HepG2 (cell line): Measurements from ENCODE around the gene FAM90A26. TPM values are rescaled to one million over a fixed set of nuclear protein-coding genes. Genes with fewer than 3 reads are reported as not detected.
"Not testable (repeated sequence)": the region's sequence is repeated elsewhere in the genome, so short reads cannot be mapped to it uniquely, and the experiment has no call there.

Source experiments
- CREB1 ChIP-seq, 2 experiments: fragments of 450-650 bp in 1 of 2; IDR thresholded peaks; 2 replicates each; pipeline ENCODE4 v1.6.1; 2016 to 2017; ENCODE audit warnings: control low read depth in 1 of 2, mild to moderate bottlenecking in 1 of 2, missing compliant biosample characterization in 1 of 2, missing genetic modification characterization in 1 of 2
- GABPB1 ChIP-seq: IDR thresholded peaks from 2 replicates; pipeline ENCODE4 v1.6.1; 2016; ENCODE audit warnings: mild to moderate bottlenecking, missing genetic modification reagents, moderate library complexity, missing compliant biosample characterization
- HNRNPLL ChIP-seq: fragments of 200-400 bp; formaldehyde crosslinking; IDR thresholded peaks from 2 replicates; pipeline ENCODE4 v1.6.1; 2017; ENCODE audit warnings: mild to moderate bottlenecking, low read depth, low read length; ENCODE audit not compliant: poor library complexity, severe bottlenecking
- KLF15 ChIP-seq: sonication (generic); formaldehyde crosslinking; IDR thresholded peaks from 2 replicates; pipeline ENCODE4 v1.8.1; 2023; ENCODE audit warnings: borderline replicate concordance, mild to moderate bottlenecking, inconsistent platforms, missing genetic modification reagents, mixed read lengths
- ZBED4 ChIP-seq: sonication (generic); formaldehyde crosslinking; IDR thresholded peaks from 2 replicates; pipeline ENCODE4 v1.4.0; 2020; ENCODE audit warnings: missing genetic modification reagents, borderline replicate concordance
- ZNF121 ChIP-seq: sonication (generic); formaldehyde crosslinking; IDR thresholded peaks from 2 replicates; pipeline ENCODE4 v1.5.0; 2020; ENCODE audit warnings: mild to moderate bottlenecking, missing genetic modification reagents
- ZNF704 ChIP-seq: sonication (generic); formaldehyde crosslinking; IDR thresholded peaks from 2 replicates; pipeline ENCODE4 v1.8.1; 2023; ENCODE audit warnings: mild to moderate bottlenecking, inconsistent platforms, moderate library complexity, missing genetic modification reagents, borderline replicate concordance
- ZNF784 ChIP-seq: sonication (generic); formaldehyde crosslinking; IDR thresholded peaks from 2 replicates; pipeline ENCODE4 v1.5.1; 2020; ENCODE audit warnings: missing genetic modification reagents, mild to moderate bottlenecking, borderline replicate concordance
- polyA plus RNA-seq, 8 experiments: library from polyadenylated mRNA; depleted of rRNA in 3 of 8; stranded (reverse) in 7 of 8; unstranded in 1 of 8; fragments of >200 nt; fragmentation: Illumina TruSeq in 4 of 8; extraction: Trizol in 4 of 8; gene quantifications; 2 replicates each; pipeline versions ENCODE4 v1.2.1 to v1.2.3, GENCODE V29; 2011 to 2016; ENCODE audit warnings: low read depth in 4 of 8, missing spikeins in 1 of 8, mixed read lengths in 1 of 8; ENCODE audit not compliant: insufficient read depth in 1 of 8
- total RNA-seq, 5 experiments: library from RNA; depleted of rRNA; stranded (reverse); fragments of >200 nt; fragmentation: Illumina TruSeq; extraction: Trizol; gene quantifications; 2 replicates each; pipeline ENCODE4 v1.2.3, GENCODE V29; 2016; ENCODE audit warnings: low read depth in 1 of 5
- TF ChIP-seq, protein P1 (sequence below): IDR thresholded peaks from 2 replicates; pipeline ENCODE4 v1.6.1; 2016; ENCODE audit warnings: missing genetic modification reagents, missing compliant biosample characterization
- TF ChIP-seq, protein P2 (sequence below): fragments of 450-650 bp; IDR thresholded peaks from 2 replicates; pipeline ENCODE4 v1.6.1; 2016
- TF ChIP-seq, protein P3 (sequence below), 2 experiments: sonication (generic) in 1 of 2; formaldehyde crosslinking in 1 of 2; IDR thresholded peaks; 2 replicates each; pipeline versions ENCODE4 v1.5.1 to v1.6.1; 2011 to 2020; ENCODE audit warnings: borderline replicate concordance in 1 of 2, low read depth in 1 of 2, low read length in 1 of 2, mild to moderate bottlenecking in 1 of 2, missing genetic modification reagents in 1 of 2, moderate library complexity in 1 of 2

FAM90A26 gene
- total and polyA plus RNA-seq, 2 of the 13 experiments (the other 11 are each of a cell fraction or from before 2014, with no cell fraction given): not detected

GRCh38 chr4:9152180-9153007, 17.8 kb upstream of the FAM90A26 start (continued):
- TF ChIP-seq ZNF784 (0 out of 2 replicates have a peak, but pooled peaks have one; percentile 4), HNRNPLL (peak; percentile 55), CREB1 (CRISPR knock-in tag; IDR thresholded peaks at IDR 0.05) (peak; percentile 68), KLF15 (CRISPR knock-in tag) (0 out of 2 replicates have a peak, but pooled peaks have one; percentile 29), ZNF121 (CRISPR knock-in tag) (0 out of 2 replicates have a peak, but pooled peaks have one; percentile 35), ZBED4 (peak; percentile 54; the same call in 1 of the 2 replicates), ZNF704 (CRISPR knock-in tag) (0 out of 2 replicates have a peak, but pooled peaks have one; percentile 29), GABPB1 (CRISPR knock-in tag) (peak; percentile 32)
- TF ChIP-seq, protein P1, sequence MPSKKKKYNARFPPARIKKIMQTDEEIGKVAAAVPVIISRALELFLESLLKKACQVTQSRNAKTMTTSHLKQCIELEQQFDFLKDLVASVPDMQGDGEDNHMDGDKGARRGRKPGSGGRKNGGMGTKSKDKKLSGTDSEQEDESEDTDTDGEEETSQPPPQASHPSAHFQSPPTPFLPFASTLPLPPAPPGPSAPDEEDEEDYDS (CRISPR knock-in tag): peak; percentile 2; the same call in 1 of the 2 replicates
- TF ChIP-seq CREB1 (IDR thresholded peaks at IDR 0.05): not testable (repeated sequence)
- TF ChIP-seq, protein P2, sequence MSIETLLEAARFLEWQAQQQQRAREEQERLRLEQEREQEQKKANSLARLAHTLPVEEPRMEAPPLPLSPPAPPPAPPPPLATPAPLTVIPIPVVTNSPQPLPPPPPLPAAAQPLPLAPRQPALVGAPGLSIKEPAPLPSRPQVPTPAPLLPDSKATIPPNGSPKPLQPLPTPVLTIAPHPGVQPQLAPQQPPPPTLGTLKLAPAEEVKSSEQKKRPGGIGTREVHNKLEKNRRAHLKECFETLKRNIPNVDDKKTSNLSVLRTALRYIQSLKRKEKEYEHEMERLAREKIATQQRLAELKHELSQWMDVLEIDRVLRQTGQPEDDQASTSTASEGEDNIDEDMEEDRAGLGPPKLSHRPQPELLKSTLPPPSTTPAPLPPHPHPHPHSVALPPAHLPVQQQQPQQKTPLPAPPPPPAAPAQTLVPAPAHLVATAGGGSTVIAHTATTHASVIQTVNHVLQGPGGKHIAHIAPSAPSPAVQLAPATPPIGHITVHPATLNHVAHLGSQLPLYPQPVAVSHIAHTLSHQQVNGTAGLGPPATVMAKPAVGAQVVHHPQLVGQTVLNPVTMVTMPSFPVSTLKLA: peak; percentile 53
- TF ChIP-seq, protein P3, sequence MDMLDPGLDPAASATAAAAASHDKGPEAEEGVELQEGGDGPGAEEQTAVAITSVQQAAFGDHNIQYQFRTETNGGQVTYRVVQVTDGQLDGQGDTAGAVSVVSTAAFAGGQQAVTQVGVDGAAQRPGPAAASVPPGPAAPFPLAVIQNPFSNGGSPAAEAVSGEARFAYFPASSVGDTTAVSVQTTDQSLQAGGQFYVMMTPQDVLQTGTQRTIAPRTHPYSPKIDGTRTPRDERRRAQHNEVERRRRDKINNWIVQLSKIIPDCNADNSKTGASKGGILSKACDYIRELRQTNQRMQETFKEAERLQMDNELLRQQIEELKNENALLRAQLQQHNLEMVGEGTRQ (IDR thresholded peaks at IDR 0.05; ENCODE audit: low read depth, low read length): not testable (repeated sequence)
- TF ChIP-seq, protein P3 (CRISPR knock-in tag; IDR thresholded peaks at IDR 0.05; ENCODE audit: borderline replicate concordance): peak; percentile 50; the same call in 1 of the 2 replicates
